ENCODE data around the gene IL22RA1. TPM values are rescaled to one million over a fixed set of nuclear protein-coding genes. Genes with fewer than 3 reads are reported as not detected.
A peak's percentile ranks its signal among the peaks of the same experiment; 100 is the strongest.

IL22RA1 gene
- total RNA-seq, 4 donors from 2014 or later: 0.23 TPM; not detected in 3

DNA sequence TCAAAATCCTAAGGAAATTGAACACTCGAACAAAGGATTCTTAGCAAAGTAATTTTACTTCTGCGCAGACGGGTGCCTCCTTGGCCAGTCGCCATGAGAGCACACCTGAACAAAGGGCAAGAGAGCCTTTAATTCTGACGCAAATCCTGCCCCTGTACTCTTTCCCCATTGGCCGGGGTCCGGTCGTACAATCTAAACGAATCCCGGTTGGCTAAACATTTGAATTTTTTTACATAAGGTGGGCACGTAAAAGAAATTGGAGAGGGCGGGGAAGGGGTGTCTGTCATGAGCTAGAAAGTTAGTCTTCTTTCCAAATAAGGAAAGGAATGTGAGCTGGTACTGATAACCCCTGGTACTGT, 8.2 kb upstream of the IL22RA1 start:
- 15% methylated on average over 12 of the region's 12 CpGs for WGBS
- intact Hi-C loops (cut with DNase I): no loop called here
- Histone ChIP-seq H3K27me3 (peaks cover 0 to 41% (median 0%) of the 10 kb centered on the region in 4 donors), H3K9me3 (no peaks in the 10 kb centered on the region), H3K27ac (replicated peaks in 1 of 4) (peak overlapping the region in 1 of 4 donors; percentile 56), H3K4me1 (peaks cover 7 to 14% (median 10%) of the 10 kb centered on the region in 4 donors), H3K36me3 (no peaks in the 10 kb centered on the region), H3K4me3 (peak overlapping the region in 1 of 4 donors; percentile 23)
- no peak for DNase-seq (ENCODE audit: extremely low spot score)
- TF ChIP-seq, protein P1, sequence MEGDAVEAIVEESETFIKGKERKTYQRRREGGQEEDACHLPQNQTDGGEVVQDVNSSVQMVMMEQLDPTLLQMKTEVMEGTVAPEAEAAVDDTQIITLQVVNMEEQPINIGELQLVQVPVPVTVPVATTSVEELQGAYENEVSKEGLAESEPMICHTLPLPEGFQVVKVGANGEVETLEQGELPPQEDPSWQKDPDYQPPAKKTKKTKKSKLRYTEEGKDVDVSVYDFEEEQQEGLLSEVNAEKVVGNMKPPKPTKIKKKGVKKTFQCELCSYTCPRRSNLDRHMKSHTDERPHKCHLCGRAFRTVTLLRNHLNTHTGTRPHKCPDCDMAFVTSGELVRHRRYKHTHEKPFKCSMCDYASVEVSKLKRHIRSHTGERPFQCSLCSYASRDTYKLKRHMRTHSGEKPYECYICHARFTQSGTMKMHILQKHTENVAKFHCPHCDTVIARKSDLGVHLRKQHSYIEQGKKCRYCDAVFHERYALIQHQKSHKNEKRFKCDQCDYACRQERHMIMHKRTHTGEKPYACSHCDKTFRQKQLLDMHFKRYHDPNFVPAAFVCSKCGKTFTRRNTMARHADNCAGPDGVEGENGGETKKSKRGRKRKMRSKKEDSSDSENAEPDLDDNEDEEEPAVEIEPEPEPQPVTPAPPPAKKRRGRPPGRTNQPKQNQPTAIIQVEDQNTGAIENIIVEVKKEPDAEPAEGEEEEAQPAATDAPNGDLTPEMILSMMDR (IDR thresholded peaks at IDR 0.05): no peak
- no peak for TF ChIP-seq POLR2AphosphoS5 (IDR thresholded peaks at IDR 0.05)
- no peak for TF ChIP-seq POLR2A (IDR thresholded peaks at IDR 0.05; ENCODE audit: low read depth)
- no peak for TF ChIP-seq EP300 (IDR thresholded peaks at IDR 0.05)

DNA sequence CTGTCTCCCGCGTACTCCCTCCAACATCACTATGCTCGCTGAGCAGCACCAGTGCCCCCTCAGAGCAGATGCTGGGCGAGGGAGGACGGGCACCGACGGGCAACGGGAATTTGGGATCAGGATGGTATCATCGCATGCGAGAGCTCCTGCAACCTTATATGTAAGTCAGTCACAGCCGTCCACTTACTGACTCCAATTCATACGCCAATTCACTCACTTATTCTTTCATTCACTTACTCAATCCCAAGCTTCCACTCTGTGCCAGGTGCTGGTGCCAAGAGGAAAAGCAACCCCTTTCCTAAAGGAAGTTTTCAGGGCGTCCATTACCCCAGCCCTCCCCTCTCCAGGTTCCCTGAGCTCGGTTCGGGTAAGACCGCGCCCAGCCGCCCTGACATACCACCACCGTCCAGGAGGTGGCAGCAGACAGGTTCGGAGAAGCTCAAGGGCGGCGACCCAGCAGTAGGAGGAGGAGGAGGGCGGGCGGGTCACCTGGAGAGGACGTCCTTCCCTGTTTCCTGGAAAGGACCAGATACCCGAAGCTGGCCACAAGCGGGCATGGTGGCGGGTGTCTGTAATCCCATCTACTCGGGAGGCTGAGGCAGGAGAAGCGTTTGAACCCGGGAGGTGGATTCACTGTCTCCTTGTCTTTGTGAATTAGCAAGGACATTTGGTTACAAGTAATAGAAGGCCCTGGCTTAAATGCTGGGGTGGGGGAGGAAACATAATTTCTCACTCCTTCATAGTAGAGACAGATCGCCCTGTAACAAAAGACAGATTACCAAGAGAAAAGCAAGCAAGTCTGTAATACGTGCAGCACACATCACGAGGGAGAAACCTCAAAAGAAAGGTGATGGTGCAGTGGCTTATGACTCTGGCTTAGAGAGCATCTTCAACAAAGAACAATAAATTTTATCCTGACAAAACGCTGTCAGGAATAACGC, 7.6 kb upstream of the IL22RA1 start:
- Histone ChIP-seq H3K4me1 (peaks cover 7 to 14% (median 10%) of the 10 kb centered on the region in 4 donors), H3K36me3 (no peaks in the 10 kb centered on the region), H3K27ac (replicated peaks in 1 of 4) (peak overlapping the region in 1 of 4 donors; percentile 56), H3K4me3 (peak overlapping the region; percentile 11 to 31 (median 24)), H3K27me3 (peaks cover 0 to 41% (median 0%) of the 10 kb centered on the region in 4 donors), H3K9me3 (no peaks in the 10 kb centered on the region)
- intact Hi-C loops (cut with DNase I): no loop called here
- DNase-seq (ENCODE audit: extremely low spot score): peak; percentile 97
- TF ChIP-seq, protein P1 (IDR thresholded peaks at IDR 0.05): peak; percentile 80 to 95 (median 91)
- TF ChIP-seq POLR2A (IDR thresholded peaks at IDR 0.05; ENCODE audit: low read depth) (no peak), EP300 (IDR thresholded peaks at IDR 0.05) (no peak), POLR2AphosphoS5 (IDR thresholded peaks at IDR 0.05) (peak in 1 of 2 donors; percentile 23)
- WGBS: 18% methylated on average over 34 of the region's 36 CpGs

DNA sequence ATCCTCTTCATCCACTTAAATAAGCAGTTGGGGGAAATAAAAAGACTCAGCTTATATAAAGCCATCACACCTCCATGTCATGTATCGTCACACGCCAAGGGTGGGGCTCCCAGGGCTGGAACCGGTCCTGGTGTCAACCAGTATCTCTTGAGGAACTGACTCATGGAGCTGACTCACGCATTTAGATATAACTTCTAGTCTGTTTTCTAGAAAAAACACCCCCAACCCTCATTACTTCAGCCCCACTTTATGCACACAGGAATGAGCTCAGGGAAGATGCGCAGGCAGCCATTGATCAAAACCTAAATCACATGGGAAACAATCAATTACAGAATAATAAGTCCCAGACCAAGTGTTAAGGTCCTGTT, 6.9 kb upstream of the IL22RA1 start:
- no peak for TF ChIP-seq POLR2A (IDR thresholded peaks at IDR 0.05; ENCODE audit: low read depth)
- TF ChIP-seq EP300 (IDR thresholded peaks at IDR 0.05): no peak
- no peak for TF ChIP-seq POLR2AphosphoS5 (IDR thresholded peaks at IDR 0.05)
- TF ChIP-seq, protein P1 (IDR thresholded peaks at IDR 0.05): no peak
- intact Hi-C loops (cut with DNase I): no loop called here

DNA sequence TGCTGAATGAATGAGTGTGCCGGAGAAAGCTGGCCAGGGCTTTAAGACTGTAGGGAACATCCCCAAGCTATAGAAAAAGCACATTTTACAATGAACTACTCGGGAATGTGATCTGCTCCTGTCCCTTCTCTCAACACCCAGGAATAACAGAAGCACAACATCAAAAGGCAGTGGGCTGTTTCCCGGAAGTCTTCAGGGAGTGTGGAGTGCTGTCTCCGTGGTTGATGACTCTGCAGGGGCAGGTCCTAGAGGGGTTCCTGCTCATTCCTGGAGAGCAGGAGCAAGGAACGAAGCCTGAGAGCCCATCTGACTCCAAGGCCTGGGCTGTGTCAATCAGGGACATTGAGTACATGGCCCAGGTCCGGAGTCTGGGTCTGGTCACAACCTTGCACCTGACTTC, 4.9 kb upstream of the IL22RA1 start:
- H3K27me3 ChIP-seq: peaks cover 0 to 35% (median 0%) of the 10 kb centered on the region in 4 donors
- H3K4me1 ChIP-seq: peaks cover 7 to 14% (median 11%) of the 10 kb centered on the region in 4 donors
- no peak for DNase-seq (ENCODE audit: extremely low spot score)
- WGBS: 69% methylated on average over 5 of the region's 6 CpGs
- intact Hi-C loops (cut with DNase I): no loop called here
- no peaks in the 10 kb centered on the region for H3K36me3 ChIP-seq
- H3K9me3 ChIP-seq: no peaks in the 10 kb centered on the region
- no peak overlapping the region for H3K4me3 ChIP-seq
- TF ChIP-seq POLR2A (IDR thresholded peaks at IDR 0.05; ENCODE audit: low read depth) (no peak), EP300 (IDR thresholded peaks at IDR 0.05) (no peak)
- H3K27ac ChIP-seq (replicated peaks in 1 of 4): no peak overlapping the region

More for the DNA sequence above, 6.9 kb upstream of the IL22RA1 start:
- Histone ChIP-seq H3K27ac (replicated peaks in 1 of 4) (no peak overlapping the region), H3K36me3 (no peaks in the 10 kb centered on the region), H3K27me3 (peaks cover 0 to 41% (median 0%) of the 10 kb centered on the region in 4 donors), H3K9me3 (no peaks in the 10 kb centered on the region), H3K4me1 (peaks cover 7 to 14% (median 10%) of the 10 kb centered on the region in 4 donors), H3K4me3 (peak overlapping the region in 1 of 4 donors; percentile 25)
- WGBS: 68% methylated on average over 5 of the region's 5 CpGs
- no peak for DNase-seq (ENCODE audit: extremely low spot score)

DNA sequence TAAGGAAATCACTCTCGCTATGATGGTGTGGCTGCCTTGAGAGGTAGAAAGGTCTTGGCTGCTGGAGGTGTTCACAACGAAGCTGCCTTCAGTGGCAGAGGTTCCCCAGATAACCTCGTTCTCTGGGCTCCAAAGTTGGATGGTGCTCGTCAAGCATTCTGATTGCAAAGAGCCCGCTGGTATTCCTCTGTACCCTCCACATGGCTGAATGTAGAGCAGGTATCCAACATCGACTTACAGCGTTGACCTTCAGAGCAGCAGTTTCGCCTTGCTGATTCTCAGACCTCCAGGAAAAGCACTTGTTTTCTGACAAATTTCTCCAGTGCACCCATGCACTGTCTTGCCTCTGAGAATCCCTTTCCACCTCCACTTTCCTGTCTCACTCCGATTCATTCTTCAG, 4.3 kb upstream of the IL22RA1 start:
- Histone ChIP-seq H3K4me3 (no peak overlapping the region), H3K9me3 (no peaks in the 10 kb centered on the region), H3K27ac (replicated peaks in 1 of 4) (no peak overlapping the region), H3K27me3 (peaks cover 0 to 32% (median 0%) of the 10 kb centered on the region in 4 donors), H3K36me3 (no peaks in the 10 kb centered on the region), H3K4me1 (peaks cover 7 to 15% (median 12%) of the 10 kb centered on the region in 4 donors)
- 95% methylated on average over 7 of the region's 9 CpGs for WGBS
- TF ChIP-seq, protein P1 (IDR thresholded peaks at IDR 0.05): no peak
- TF ChIP-seq EP300 (IDR thresholded peaks at IDR 0.05) (no peak), POLR2AphosphoS5 (IDR thresholded peaks at IDR 0.05) (no peak), POLR2A (IDR thresholded peaks at IDR 0.05; ENCODE audit: low read depth) (no peak)
- no peak for DNase-seq (ENCODE audit: extremely low spot score)
- intact Hi-C loops (cut with DNase I): no loop called here

All from esophagus muscularis mucosa (tissue), 4 donors.